HepG2 (cell line): ENCODE data around the gene ABHD4. TPM values are rescaled to one million over a fixed set of nuclear protein-coding genes. Genes with fewer than 3 reads are reported as not detected.

ENCODE experiments used
- ELF1 ChIP-seq: sonication (generic); formaldehyde crosslinking; IDR thresholded peaks from 2 replicates; pipeline ENCODE4 v1.4.0; 2020; ENCODE audit warnings: missing genetic modification reagents
- KDM1A ChIP-seq: IDR thresholded peaks from 2 replicates; pipeline ENCODE4 v1.6.1; 2016; ENCODE audit warnings: missing compliant biosample characterization
- MAFG ChIP-seq: sonication (generic); formaldehyde crosslinking; IDR thresholded peaks from 2 replicates; pipeline ENCODE4 v1.5.1; 2020; ENCODE audit warnings: mild to moderate bottlenecking, missing genetic modification reagents
- MEIS1 ChIP-seq: sonication (generic); formaldehyde crosslinking; IDR thresholded peaks from 2 replicates; pipeline ENCODE4 v1.9.0; 2021; ENCODE audit warnings: mild to moderate bottlenecking, missing genetic modification reagents, moderate library complexity, borderline replicate concordance
- MXD1 ChIP-seq: sonication (generic); formaldehyde crosslinking; IDR thresholded peaks from 2 replicates; pipeline ENCODE4 v1.4.0; 2020; ENCODE audit warnings: mild to moderate bottlenecking, missing genetic modification reagents
- NFIB ChIP-seq: sonication (generic); formaldehyde crosslinking; IDR thresholded peaks from 2 replicates; pipeline ENCODE4 v1.9.0; 2021; ENCODE audit warnings: missing genetic modification reagents, mild to moderate bottlenecking, borderline replicate concordance
- NR1H2 ChIP-seq: sonication (generic); formaldehyde crosslinking; IDR thresholded peaks from 2 replicates; pipeline ENCODE4 v1.8.1; 2022; ENCODE audit warnings: low read depth, missing genetic modification reagents, borderline replicate concordance
- NR3C1 ChIP-seq: sonication (generic); formaldehyde crosslinking; IDR thresholded peaks from 2 replicates; pipeline ENCODE4 v1.4.0; 2020; ENCODE audit warnings: missing genetic modification reagents
- SCMH1 ChIP-seq: sonication (generic); formaldehyde crosslinking; IDR thresholded peaks from 2 replicates; pipeline ENCODE4 v1.9.0; 2021; ENCODE audit warnings: missing genetic modification reagents, mild to moderate bottlenecking, borderline replicate concordance
- SMC3 ChIP-seq: IDR thresholded peaks from 2 replicates; pipeline ENCODE4 v1.6.1; 2011; ENCODE audit warnings: low read length, improper control_type of control experiment
- SP4 ChIP-seq: sonication (generic); formaldehyde crosslinking; IDR thresholded peaks from 2 replicates; pipeline ENCODE4 v1.8.1; 2023; ENCODE audit warnings: mild to moderate bottlenecking, missing genetic modification reagents
- SRY ChIP-seq: sonication (generic); formaldehyde crosslinking; IDR thresholded peaks from 2 replicates; pipeline ENCODE4 v1.8.0; 2022; ENCODE audit warnings: mild to moderate bottlenecking, missing genetic modification reagents
- TEAD2 ChIP-seq: sonication (generic); formaldehyde crosslinking; IDR thresholded peaks from 2 replicates; pipeline ENCODE4 v1.9.0; 2021; ENCODE audit warnings: missing genetic modification reagents
- YY1 ChIP-seq: IDR thresholded peaks from 2 replicates; pipeline ENCODE4 v1.6.1; 2011; ENCODE audit warnings: low read length, low read depth, moderate library complexity, mild to moderate bottlenecking; ENCODE audit not compliant: insufficient read depth, insufficient replicate concordance
- ZBTB49 ChIP-seq: sonication (generic); formaldehyde crosslinking; IDR thresholded peaks from 2 replicates; pipeline ENCODE4 v1.4.0; 2020; ENCODE audit warnings: missing genetic modification reagents, borderline replicate concordance
- ZFP91 ChIP-seq: sonication (generic); formaldehyde crosslinking; IDR thresholded peaks from 2 replicates; pipeline ENCODE4 v1.9.0; 2022; ENCODE audit warnings: missing genetic modification reagents, mild to moderate bottlenecking, borderline replicate concordance
- ZNF331 ChIP-seq: sonication (generic); formaldehyde crosslinking; IDR thresholded peaks from 2 replicates; pipeline ENCODE4 v1.4.0; 2020; ENCODE audit warnings: missing genetic modification reagents
- ZNF512B ChIP-seq: sonication (generic); formaldehyde crosslinking; IDR thresholded peaks from 2 replicates; pipeline ENCODE4 v1.5.1; 2020; ENCODE audit warnings: missing genetic modification reagents, mild to moderate bottlenecking, borderline replicate concordance
- ZNF713 ChIP-seq: sonication (generic); formaldehyde crosslinking; IDR thresholded peaks from 2 replicates; pipeline ENCODE4 v1.4.0; 2020; ENCODE audit warnings: mild to moderate bottlenecking, missing genetic modification reagents
- ZNF850 ChIP-seq: sonication (generic); formaldehyde crosslinking; conservative IDR thresholded peaks from 2 replicates; pipeline ENCODE4 v1.9.0; 2021; ENCODE audit warnings: mild to moderate bottlenecking, missing genetic modification reagents
- ZSCAN21 ChIP-seq: sonication (generic); formaldehyde crosslinking; IDR thresholded peaks from 2 replicates; pipeline ENCODE4 v1.8.0; 2022; ENCODE audit warnings: mild to moderate bottlenecking, missing genetic modification reagents, moderate library complexity, borderline replicate concordance
- ZSCAN9 ChIP-seq: IDR thresholded peaks from 2 replicates; pipeline ENCODE4 v1.6.1; 2016; ENCODE audit warnings: borderline replicate concordance
- polyA plus RNA-seq, 8 experiments: library from polyadenylated mRNA; depleted of rRNA in 3 of 8; stranded (reverse) in 7 of 8; unstranded in 1 of 8; fragments of >200 nt; fragmentation: Illumina TruSeq in 4 of 8; extraction: Trizol in 4 of 8; gene quantifications; 2 replicates each; pipeline versions ENCODE4 v1.2.1 to v1.2.3, GENCODE V29; 2011 to 2016; ENCODE audit warnings: low read depth in 4 of 8, missing spikeins in 1 of 8, mixed read lengths in 1 of 8; ENCODE audit not compliant: insufficient read depth in 1 of 8
- total RNA-seq, 5 experiments: library from RNA; depleted of rRNA; stranded (reverse); fragments of >200 nt; fragmentation: Illumina TruSeq; extraction: Trizol; gene quantifications; 2 replicates each; pipeline ENCODE4 v1.2.3, GENCODE V29; 2016; ENCODE audit warnings: low read depth in 1 of 5

The ABHD4 gene
- total and polyA plus RNA-seq, 2 of the 13 experiments (the other 11 are each of a cell fraction or from before 2014, with no cell fraction given): 16.1 to 47.5 TPM

- TF ChIP-seq ELF1 (CRISPR knock-in tag) (0 out of 2 replicates have a peak, but pooled peaks have one; percentile 23), YY1 (no peak), NFIB (CRISPR knock-in tag) (no peak), ZBTB49 (CRISPR knock-in tag) (no peak), NR3C1 (CRISPR knock-in tag) (no peak), ZFP91 (CRISPR knock-in tag) (no peak), TEAD2 (CRISPR knock-in tag) (no peak), SMC3 (peak; percentile 100), MEIS1 (0 out of 2 replicates have a peak, but pooled peaks have one; percentile 60), SP4 (CRISPR knock-in tag) (0 out of 2 replicates have a peak, but pooled peaks have one; percentile 33), ZNF512B (CRISPR knock-in tag) (peak; percentile 26; the same call in 1 of the 2 replicates), ZNF331 (CRISPR knock-in tag) (peak; percentile 84), ZSCAN21 (CRISPR knock-in tag) (peak; percentile 37; the same call in 1 of the 2 replicates), ZSCAN9 (CRISPR knock-in tag) (no peak), MXD1 (CRISPR knock-in tag) (no peak), SCMH1 (no peak), ZNF713 (CRISPR knock-in tag) (no peak), MAFG (CRISPR knock-in tag) (no peak), ZNF850 (CRISPR knock-in tag) (no peak), KDM1A (CRISPR knock-in tag) (0 out of 2 replicates have a peak, but pooled peaks have one; percentile 62), NR1H2 (CRISPR knock-in tag) (no peak), SRY (CRISPR knock-in tag) (no peak)
These were observed 55.0 kb downstream of the ABHD4 start (continued) for GRCh38 chr14:22653012-22653621.
